AG04449 (cell line): ENCODE data around the gene TIMM22.
"Not testable (repeated sequence)": the region's sequence is repeated elsewhere in the genome, so short reads cannot be mapped to it uniquely, and the experiment has no call there.

Experiments
- CTCF ChIA-PET: fragments of 350-600 bp; formaldehyde crosslinking; extraction: SDS; loops from one replicate; lab custom pipeline; 2021; ENCODE audit warnings: antibody characterized with exemption; lab: Yijun Ruan, JAX
- POLR2A ChIA-PET: fragments of 400-600, 350-600 bp; formaldehyde crosslinking; extraction: SDS; loops from one replicate; lab custom pipeline; 2020; ENCODE audit warnings: antibody characterized with exemption, inconsistent platforms; lab: Yijun Ruan, JAX
- DNase-seq: peaks from one replicate; pipeline ENCODE4 v3.0.0-alpha.2; 2010; ENCODE audit warnings: low read depth, low spot score
- H3K4me3 ChIP-seq: 2 replicates; pipeline ENCODE4 v1.5.1; 2011; ENCODE audit warnings: low read depth, mild to moderate bottlenecking, control low read depth, low read length
- TF ChIP-seq, protein P1 (sequence below): IDR thresholded peaks from one replicate; pipeline ENCODE4 v1.5.1; 2011; ENCODE audit warnings: mild to moderate bottlenecking, moderate library complexity, low read length, control low read depth, inconsistent platforms; ENCODE audit not compliant: insufficient read depth; ENCODE audit errors: missing control alignments

The TIMM22 gene

DNA sequence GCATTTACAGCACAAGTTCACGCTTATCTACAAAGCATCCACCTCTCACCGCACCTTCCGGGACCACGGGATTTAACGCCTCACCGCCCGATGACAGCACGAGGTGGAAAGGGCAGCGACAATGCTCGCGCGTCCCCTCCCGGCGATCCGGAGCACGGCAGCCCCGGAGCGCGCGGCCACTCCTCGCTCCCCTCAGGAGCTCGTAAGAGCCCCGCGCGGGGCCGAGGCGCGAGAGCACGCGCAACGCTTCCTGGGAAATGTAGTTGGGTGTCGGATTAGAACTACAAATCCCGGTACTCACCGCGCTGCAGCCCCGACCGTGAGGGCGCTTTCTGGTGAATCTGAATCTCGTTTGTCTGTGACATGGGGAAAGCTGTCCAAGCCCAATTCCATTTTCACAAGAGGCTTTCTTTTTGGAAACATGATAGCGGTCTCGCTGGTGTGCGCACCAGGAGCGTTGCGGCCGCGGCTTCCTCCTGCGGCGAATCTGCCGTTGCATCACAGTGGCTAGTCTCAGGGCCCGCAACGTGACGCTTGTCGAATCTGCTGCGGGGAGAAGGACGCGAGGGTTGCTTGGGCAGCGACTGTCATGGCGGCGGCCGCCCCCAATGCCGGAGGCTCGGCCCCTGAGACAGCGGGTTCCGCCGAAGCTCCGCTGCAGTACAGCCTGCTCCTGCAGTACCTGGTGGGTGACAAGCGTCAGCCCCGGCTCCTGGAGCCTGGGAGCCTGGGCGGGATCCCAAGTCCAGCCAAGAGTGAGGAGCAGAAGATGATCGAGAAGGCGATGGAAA lies at the start of gene TIMM22:
Gene TIMM22, plus strand, starts transcription at position 576 of the 791 bp plus-strand sequence. Its CDS starts 14 bp downstream, at position 590.
- DNase-seq, result peak; percentile 88
- peak within 1 kb of the TSS; percentile 100 for H3K4me3 ChIP-seq
- CTCF ChIA-PET, result interaction anchor here (0.6 to 11.6 kb wide), 40 partner anchors 9 to 761 kb away, joined by 3 to 146 read pairs (median 4); partner anchors contain the start of genes GLOD4, MRM3 and NXN
- TF ChIP-seq, protein P1, sequence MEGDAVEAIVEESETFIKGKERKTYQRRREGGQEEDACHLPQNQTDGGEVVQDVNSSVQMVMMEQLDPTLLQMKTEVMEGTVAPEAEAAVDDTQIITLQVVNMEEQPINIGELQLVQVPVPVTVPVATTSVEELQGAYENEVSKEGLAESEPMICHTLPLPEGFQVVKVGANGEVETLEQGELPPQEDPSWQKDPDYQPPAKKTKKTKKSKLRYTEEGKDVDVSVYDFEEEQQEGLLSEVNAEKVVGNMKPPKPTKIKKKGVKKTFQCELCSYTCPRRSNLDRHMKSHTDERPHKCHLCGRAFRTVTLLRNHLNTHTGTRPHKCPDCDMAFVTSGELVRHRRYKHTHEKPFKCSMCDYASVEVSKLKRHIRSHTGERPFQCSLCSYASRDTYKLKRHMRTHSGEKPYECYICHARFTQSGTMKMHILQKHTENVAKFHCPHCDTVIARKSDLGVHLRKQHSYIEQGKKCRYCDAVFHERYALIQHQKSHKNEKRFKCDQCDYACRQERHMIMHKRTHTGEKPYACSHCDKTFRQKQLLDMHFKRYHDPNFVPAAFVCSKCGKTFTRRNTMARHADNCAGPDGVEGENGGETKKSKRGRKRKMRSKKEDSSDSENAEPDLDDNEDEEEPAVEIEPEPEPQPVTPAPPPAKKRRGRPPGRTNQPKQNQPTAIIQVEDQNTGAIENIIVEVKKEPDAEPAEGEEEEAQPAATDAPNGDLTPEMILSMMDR, result peak; percentile 92
- POLR2A ChIA-PET, result interaction anchor here (0.6 to 1.7 kb wide), 6 partner anchors 17 to 585 kb away, joined by 3 to 4 read pairs (median 3); partner anchors contain the start of genes GLOD4, MRM3 and NXN

DNA sequence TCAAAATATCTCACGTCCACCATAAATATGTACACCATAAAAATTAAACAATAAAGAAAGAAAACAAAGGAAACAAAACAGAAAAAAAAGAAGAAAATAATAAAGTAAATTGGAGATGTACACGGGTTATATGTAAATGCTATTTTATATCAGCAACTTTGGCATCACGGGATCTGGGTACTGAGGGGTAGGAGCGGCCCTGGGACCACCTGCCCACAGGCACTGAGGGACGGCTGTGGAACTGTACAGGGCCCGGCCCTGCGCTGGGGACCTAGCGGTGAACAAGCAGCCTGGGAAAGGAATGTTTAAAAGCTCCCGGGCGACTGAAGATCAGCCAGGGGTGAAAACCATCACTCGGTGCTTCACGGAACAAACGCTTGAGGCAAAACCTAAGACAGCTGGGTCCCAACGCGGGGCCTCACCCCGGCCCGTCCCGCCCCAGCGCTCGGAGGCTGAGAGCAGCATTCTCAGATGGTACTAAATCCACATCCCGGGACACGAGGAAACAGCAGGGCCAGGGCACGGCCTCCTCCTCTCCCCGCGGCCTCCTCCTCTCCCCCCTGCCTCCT lies 48.6 kb upstream of the TIMM22 start:
- POLR2A ChIA-PET, result no interaction called here
- no peak for DNase-seq
- CTCF ChIA-PET, result no interaction called here
- TF ChIP-seq, protein P1, result no peak
- no peak overlapping the region for H3K4me3 ChIP-seq

DNA sequence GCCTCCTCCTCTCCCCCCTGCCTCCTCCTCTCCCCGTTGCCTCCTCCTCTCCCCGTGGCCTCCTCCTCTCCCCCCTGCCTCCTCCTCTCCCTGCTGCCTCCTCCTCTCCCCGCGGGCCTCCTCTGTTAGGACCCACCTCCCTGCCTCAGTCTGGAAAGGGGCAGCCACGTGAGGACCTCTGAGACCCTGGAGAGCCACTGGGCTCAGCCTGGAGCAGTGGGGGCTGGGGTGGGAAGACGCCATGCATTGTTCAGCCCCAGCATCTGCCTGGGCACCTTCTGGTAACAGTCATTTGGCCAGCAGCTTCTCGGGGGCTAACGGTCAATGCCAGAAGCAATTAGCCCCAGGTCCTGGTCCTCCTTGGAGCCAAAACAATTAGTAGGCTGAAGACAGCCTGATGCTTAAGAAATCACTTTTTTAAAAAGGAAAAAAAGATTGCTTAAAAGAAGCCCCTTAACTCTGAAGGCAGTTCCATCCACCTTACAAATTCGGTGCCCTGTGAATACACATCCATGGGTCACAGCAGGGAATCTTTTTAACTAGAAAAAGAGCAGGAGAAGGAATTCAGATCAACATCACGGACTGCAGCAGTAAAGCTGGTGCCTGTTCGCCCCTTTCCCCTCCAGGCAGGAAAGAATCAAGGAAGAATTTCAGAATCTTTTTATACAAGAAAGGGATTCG lies 47.2 kb upstream of the TIMM22 start:
- POLR2A ChIA-PET, result interaction anchor here (0.6 to 0.7 kb wide), 2 partner anchors 11 to 28 kb away, joined by 3 to 4 read pairs; no protein-coding TSS in a partner anchor
- CTCF ChIA-PET, result interaction anchor here (0.7 to 2.2 kb wide), 5 partner anchors 11 to 155 kb away, joined by 3 to 8 read pairs (median 6); partner anchors contain the start of gene NXN
- TF ChIP-seq, protein P1, result no peak
- no peak overlapping the region for H3K4me3 ChIP-seq
- no peak for DNase-seq

DNA sequence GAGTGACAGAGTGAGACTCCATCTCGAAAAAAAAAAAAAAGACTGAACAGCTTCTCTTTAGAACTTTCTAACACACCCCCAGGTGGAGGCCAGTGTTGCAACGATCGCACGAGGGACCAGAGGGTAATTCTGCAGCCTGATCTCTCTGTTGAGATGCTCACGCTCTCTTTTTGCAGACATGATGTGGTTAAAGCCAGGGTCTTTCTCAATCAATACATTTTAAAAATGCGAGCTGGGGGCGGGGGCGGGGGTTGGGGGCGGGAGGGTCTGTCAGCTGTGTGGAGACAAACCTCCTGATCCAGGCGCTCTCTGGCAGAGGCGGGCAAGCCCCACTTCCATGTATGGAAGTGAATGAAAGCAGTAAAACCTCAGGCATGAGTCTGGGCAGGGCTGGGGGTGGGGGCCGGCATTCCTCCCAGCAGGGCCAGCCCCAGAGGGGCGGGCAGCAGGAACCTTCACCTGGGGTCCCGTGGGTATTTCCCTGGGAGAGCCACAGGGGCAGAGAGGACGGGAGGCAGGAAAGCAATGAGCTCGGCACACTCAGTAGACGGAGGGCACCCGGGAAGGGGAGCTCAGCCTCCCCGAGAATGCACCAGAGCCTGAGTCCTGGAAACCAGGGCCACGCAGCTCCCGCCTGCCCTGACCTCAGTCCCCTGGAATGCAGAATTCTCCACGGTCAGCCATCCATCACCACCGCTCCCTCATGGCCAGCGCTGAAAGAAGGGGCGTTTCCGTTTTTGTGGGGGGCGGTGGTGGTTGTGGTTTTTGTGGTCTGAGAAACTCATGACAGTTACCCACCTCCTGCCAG lies 45.4 kb upstream of the TIMM22 start:
- TF ChIP-seq, protein P1, result no peak
- POLR2A ChIA-PET, result interaction anchor here (0.7 to 1.6 kb wide), 9 partner anchors 16 to 116 kb away, joined by 3 to 15 read pairs (median 4); no protein-coding TSS in a partner anchor
- peak overlapping the region; percentile 29; the same call in 1 of the 2 replicates for H3K4me3 ChIP-seq
- no peak for DNase-seq
- CTCF ChIA-PET, result interaction anchor here (1.0 to 2.2 kb wide), 9 partner anchors 13 to 156 kb away, joined by 3 to 8 read pairs (median 5); partner anchors contain the start of gene NXN

DNA sequence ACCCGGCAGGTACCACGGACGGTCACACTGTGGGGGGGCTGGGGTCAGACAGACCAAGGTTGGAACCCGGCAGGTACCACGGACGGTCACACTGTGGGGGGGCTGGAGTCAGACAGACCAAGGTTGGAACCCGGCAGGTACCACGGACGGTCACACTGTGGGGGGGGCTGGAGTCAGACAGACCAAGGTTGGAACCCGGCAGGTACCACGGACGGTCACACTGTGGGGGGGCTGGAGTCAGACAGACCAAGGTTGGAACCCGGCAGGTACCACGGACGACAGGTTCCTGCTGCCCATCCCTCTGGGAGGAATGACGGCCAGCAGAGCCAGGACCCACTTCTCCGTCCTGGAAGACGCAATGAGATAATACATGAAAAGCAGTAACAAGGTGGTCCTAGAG lies 44.3 kb upstream of the TIMM22 start:
- DNase-seq, H3K4me3 ChIP-seq, CTCF ChIA-PET, POLR2A ChIA-PET: not testable (repeated sequence)

DNA sequence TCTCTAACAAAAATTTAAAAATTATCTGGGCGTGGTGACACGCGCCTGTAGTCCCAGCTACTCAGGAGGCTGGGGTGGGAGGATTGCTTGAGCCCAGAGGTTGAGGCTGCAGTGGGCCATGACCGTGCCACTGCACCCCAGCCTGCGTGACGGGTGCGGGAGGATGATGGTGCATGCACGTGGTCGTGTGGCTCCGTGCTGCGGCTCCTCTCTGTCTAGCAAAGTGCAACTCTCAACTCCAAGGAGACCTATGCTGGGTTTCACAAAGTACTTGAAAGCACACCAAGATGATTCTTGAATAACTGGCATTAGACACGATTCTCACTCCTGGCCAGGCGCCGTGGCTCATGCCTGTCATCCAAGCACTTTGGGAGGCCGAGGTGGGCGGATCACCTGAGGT lies 43.2 kb upstream of the TIMM22 start:
- ChIA-PET CTCF (no interaction called here), POLR2A (interaction anchor here (0.7 kb wide), 1 partner anchor 20 kb away, joined by 4 read pairs; no protein-coding TSS in a partner anchor)
- no peak overlapping the region for H3K4me3 ChIP-seq
- TF ChIP-seq, protein P1, result no peak
- DNase-seq, result no peak
